Caco-2 (cell line): ENCODE measurements around the gene RPS6KA5. TPM values are rescaled to one million over a fixed set of nuclear protein-coding genes. Genes with fewer than 3 reads are reported as not detected.
"Not testable (repeated sequence)": the region's sequence is repeated elsewhere in the genome, so short reads cannot be mapped to it uniquely, and the experiment has no call there.

Experiments used
- BruUV-seq: library from RNA; stranded (reverse); fragments of 400-500 nt; replicated peaks from 2 replicates; lab custom pipeline; 2021; lab: Mats Ljungman, UMichigan
- CTCF ChIA-PET: fragments of 300-600 bp; sonication (Branson Sonifier 250); formaldehyde crosslinking; loops from one replicate; lab custom pipeline; 2022; ENCODE audit warnings: antibody characterized with exemption; lab: Charles Lee
- POLR2A ChIA-PET: fragments of 300-600 bp; sonication (Branson Sonifier 250); formaldehyde crosslinking; loops from one replicate; lab custom pipeline; 2022; ENCODE audit warnings: antibody characterized with exemption; lab: Charles Lee
- DNase-seq, 2 experiments: peaks; one replicate each; pipeline versions ENCODE4 v3.0.0 to v3.0.0-alpha.2; 2020 to 2022
- H3K27me3 ChIP-seq: replicated peaks from 2 replicates; pipeline ENCODE4 v1.6.0; 2011; ENCODE audit warnings: low read length; ENCODE audit not compliant: control insufficient read depth, insufficient read depth
- H3K36me3 ChIP-seq: 2 replicates; pipeline ENCODE4 v1.5.1; 2011; ENCODE audit warnings: low read length; ENCODE audit not compliant: control insufficient read depth, insufficient read depth
- H3K4me1 ChIP-seq: fragments of 250-450 bp; sonication (Bioruptor Pico); 2 replicates; pipeline ENCODE4 v1.5.1; 2020; ENCODE audit warnings: mild to moderate bottlenecking
- H3K4me3 ChIP-seq: 2 replicates; pipeline ENCODE4 v1.5.1; 2011; ENCODE audit warnings: low read depth, mild to moderate bottlenecking, control low read depth, low read length
- H3K9me3 ChIP-seq: fragments of 250-450 bp; sonication (Bioruptor Pico); 2 replicates; pipeline ENCODE4 v1.5.1; 2020; ENCODE audit warnings: mild to moderate bottlenecking, moderate library complexity
- H3K27ac Mint-ChIP-seq: one replicate; pipeline ENCODE4 v1.8.0; 2022; ENCODE audit warnings: mixed read lengths; ENCODE audit not compliant: unreplicated experiment
- H3K27me3 Mint-ChIP-seq: one replicate; pipeline ENCODE4 v1.8.0; 2022; ENCODE audit warnings: mixed read lengths; ENCODE audit not compliant: insufficient read depth, unreplicated experiment
- H3K36me3 Mint-ChIP-seq: one replicate; pipeline ENCODE4 v1.8.0; 2022; ENCODE audit warnings: mild to moderate bottlenecking, mixed read lengths; ENCODE audit not compliant: insufficient read depth, unreplicated experiment
- H3K4me1 Mint-ChIP-seq: one replicate; pipeline ENCODE4 v1.8.0; 2022; ENCODE audit warnings: low read depth, mixed read lengths; ENCODE audit not compliant: unreplicated experiment
- H3K4me3 Mint-ChIP-seq: one replicate; pipeline ENCODE4 v1.8.0; 2022; ENCODE audit warnings: mild to moderate bottlenecking, moderate library complexity, mixed read lengths; ENCODE audit not compliant: unreplicated experiment
- H3K9me3 Mint-ChIP-seq: one replicate; pipeline ENCODE4 v1.8.0; 2022; ENCODE audit warnings: mixed read lengths; ENCODE audit not compliant: unreplicated experiment
- CTCF ChIP-seq, 2 experiments: fragments of 200-600 bp in 1 of 2; IDR thresholded peaks; 1 replicate in 1 of 2; 2 replicates in 1 of 2; pipeline versions ENCODE4 v1.5.1 to v1.8.0; 2011 to 2022; ENCODE audit warnings: antibody characterized with exemption in 1 of 2, control low read depth in 1 of 2, inconsistent platforms in 1 of 2, low read depth in 1 of 2, low read length in 1 of 2, mild to moderate bottlenecking in 1 of 2, moderate library complexity in 1 of 2; ENCODE audit not compliant: insufficient read depth in 1 of 2, severe bottlenecking in 1 of 2, unreplicated experiment in 1 of 2
- intact Hi-C: fragments of 100-400 bp; cut with micrococcal nuclease; formaldehyde crosslinking; loops from one replicate; pipeline ENCODE4 v1.10.0; 2022; ENCODE audit not compliant: unreplicated experiment
- total RNA-seq: library from RNA; stranded (reverse); gene quantifications from 2 replicates; pipeline ENCODE4 v1.2.3, GENCODE V29; 2022

RPS6KA5 gene
- total RNA-seq, 1 experiment from 2014 or later: 5.7 TPM

- CTCF ChIA-PET: interaction anchor here (0.9 kb wide), 1 partner anchor 44 kb away, joined by 3 read pairs; no protein-coding TSS in a partner anchor
- Mint-ChIP-seq H3K9me3 (no peaks in the 10 kb centered on the region), H3K36me3 (no peaks in the 10 kb centered on the region), H3K27ac (no peak overlapping the region), H3K4me3 (no peak overlapping the region), H3K27me3 (no peaks in the 10 kb centered on the region), H3K4me1 (no peaks in the 10 kb centered on the region)
- intact Hi-C loops: no loop called here
- no peak for DNase-seq
- no peak for TF ChIP-seq CTCF (IDR thresholded peaks at IDR 0.05; ENCODE audit: insufficient read depth in 1 of 2, low read depth in 1 of 2, low read length in 1 of 2, severe bottlenecking in 1 of 2, unreplicated experiment in 1 of 2)
- H3K27me3 ChIP-seq: no peaks in the 10 kb centered on the region
- H3K9me3 ChIP-seq: no peaks in the 10 kb centered on the region
- no peaks in the 10 kb centered on the region for H3K36me3 ChIP-seq
- no TSS peak for BruUV-seq
- POLR2A ChIA-PET: no interaction called here
- H3K4me3 ChIP-seq: no peak overlapping the region
- no peaks in the 10 kb centered on the region for H3K4me1 ChIP-seq
Measured at GRCh38 chr14:90858511-90858910, 201.9 kb downstream of the RPS6KA5 start.

GRCh38 chr14:90857866-90858265, 202.6 kb downstream of the RPS6KA5 start:
- TF ChIP-seq CTCF (IDR thresholded peaks at IDR 0.05; ENCODE audit: insufficient read depth in 1 of 2, low read depth in 1 of 2, low read length in 1 of 2, severe bottlenecking in 1 of 2, unreplicated experiment in 1 of 2): no peak
- CTCF ChIA-PET: interaction anchor here (0.9 kb wide), 1 partner anchor 45 kb away, joined by 3 read pairs; no protein-coding TSS in a partner anchor
- H3K36me3 Mint-ChIP-seq: no peaks in the 10 kb centered on the region
- no peaks in the 10 kb centered on the region for H3K27me3 Mint-ChIP-seq
- H3K4me3 ChIP-seq: no peak overlapping the region
- POLR2A ChIA-PET: no interaction called here
- no peaks in the 10 kb centered on the region for H3K9me3 ChIP-seq
- no peaks in the 10 kb centered on the region for H3K4me1 Mint-ChIP-seq
- H3K27ac Mint-ChIP-seq: no peak overlapping the region
- no peaks in the 10 kb centered on the region for H3K9me3 Mint-ChIP-seq
- H3K36me3 ChIP-seq: no peaks in the 10 kb centered on the region
- no peak overlapping the region for H3K4me3 Mint-ChIP-seq
- intact Hi-C loops: no loop called here
- H3K4me1 ChIP-seq: no peaks in the 10 kb centered on the region
- no peaks in the 10 kb centered on the region for H3K27me3 ChIP-seq
- DNase-seq: no peak
- no TSS peak for BruUV-seq

GRCh38 chr14:90856115-90856514, 204.3 kb downstream of the RPS6KA5 start:
- DNase-seq, intact Hi-C loops, H3K36me3 ChIP-seq, CTCF ChIA-PET, H3K4me1 Mint-ChIP-seq, H3K9me3 ChIP-seq, H3K36me3 Mint-ChIP-seq, H3K27me3 ChIP-seq, H3K4me3 Mint-ChIP-seq, H3K9me3 Mint-ChIP-seq, H3K4me1 ChIP-seq, POLR2A ChIA-PET, BruUV-seq, H3K4me3 ChIP-seq, H3K27ac Mint-ChIP-seq, H3K27me3 Mint-ChIP-seq: not testable (repeated sequence)

GRCh38 chr14:90853116-90853515, 207.3 kb downstream of the RPS6KA5 start:
- TF ChIP-seq CTCF (IDR thresholded peaks at IDR 0.05; ENCODE audit: insufficient read depth in 1 of 2, low read depth in 1 of 2, low read length in 1 of 2, severe bottlenecking in 1 of 2, unreplicated experiment in 1 of 2): no peak
- CTCF ChIA-PET: no interaction called here
- H3K9me3 Mint-ChIP-seq: no peaks in the 10 kb centered on the region
- H3K27me3 ChIP-seq: no peaks in the 10 kb centered on the region
- H3K36me3 Mint-ChIP-seq: no peaks in the 10 kb centered on the region
- DNase-seq: no peak
- intact Hi-C loops: no loop called here
- no peak overlapping the region for H3K4me3 ChIP-seq
- H3K4me3 Mint-ChIP-seq: no peak overlapping the region
- H3K27me3 Mint-ChIP-seq: no peaks in the 10 kb centered on the region
- H3K4me1 ChIP-seq: no peaks in the 10 kb centered on the region; the same call in 1 of the 2 replicates
- H3K9me3 ChIP-seq: no peaks in the 10 kb centered on the region
- peaks cover 6% of the 10 kb centered on the region for H3K4me1 Mint-ChIP-seq
- H3K27ac Mint-ChIP-seq: no peak overlapping the region
- POLR2A ChIA-PET: no interaction called here
- no peaks in the 10 kb centered on the region for H3K36me3 ChIP-seq
- BruUV-seq: no TSS peak
